GM12878 (cell line): Measurements from ENCODE around the gene FAM229A. TPM values are rescaled to one million over a fixed set of nuclear protein-coding genes. Genes with fewer than 3 reads are reported as not detected.

Experiments used
- ATAC-seq: fragments of 200-7000 bp; cut with Tn5 transposase; 3 replicates; pipeline ENCODE4 v1.9.1; 2020; ENCODE audit warnings: mild to moderate bottlenecking, moderate library complexity
- BruUV-seq: library from RNA; stranded (reverse); fragments of 400-500 nt; replicated peaks from 2 replicates; lab custom pipeline; 2021; lab: Mats Ljungman, UMichigan
- CTCF ChIA-PET: fragments of 300-600 bp; sonication (Branson Sonifier 250); formaldehyde crosslinking; extraction: SDS; loops from one replicate; lab custom pipeline; 2021; ENCODE audit warnings: inconsistent platforms; lab: Yijun Ruan, JAX
- POLR2A ChIA-PET: fragments of 350-600 bp; formaldehyde crosslinking; extraction: SDS; loops from one replicate; lab custom pipeline; 2021; ENCODE audit warnings: inconsistent platforms; lab: Charles Lee
- RAD21 ChIA-PET: fragments of 300-600 bp; sonication (Branson Sonifier 250); formaldehyde crosslinking; loops from one replicate; lab custom pipeline; 2023; ENCODE audit warnings: antibody characterized with exemption; ENCODE audit not compliant: unreplicated experiment; lab: Charles Lee
- SMC1A ChIA-PET: fragments of 300-600 bp; sonication (Branson Sonifier 250); formaldehyde crosslinking; loops from one replicate; lab custom pipeline; 2023; ENCODE audit not compliant: unreplicated experiment, uncharacterized antibody; lab: Charles Lee
- DNase-seq: peaks from one replicate; pipeline ENCODE4 v3.0.0-alpha.2; 2011; ENCODE audit warnings: low read depth, low spot score
- FAIRE-seq: peaks from 3 replicates; lab custom pipeline; 2011; peaks lifted over from hg19 to GRCh38; lab: Jason Lieb, UNC
- H2AFZ ChIP-seq: 2 replicates; pipeline ENCODE4 v1.6.0; 2011; ENCODE audit warnings: low read depth, low read length, control low read depth; ENCODE audit not compliant: control insufficient read depth
- H3K27ac ChIP-seq: 2 replicates; pipeline ENCODE4 v1.5.1; 2011; ENCODE audit warnings: control low read depth; ENCODE audit not compliant: control insufficient read depth, insufficient read depth
- H3K27me3 ChIP-seq, 2 experiments: replicated peaks in 1 of 2; 2 replicates each; pipeline versions ENCODE4 v1.6.0 to v1.6.1; 2011; ENCODE audit warnings: low read length in 1 of 2; ENCODE audit not compliant: control insufficient read depth in 2 of 2, insufficient read depth in 2 of 2
- H3K36me3 ChIP-seq, 2 experiments: 2 replicates each; pipeline ENCODE4 v1.5.1; 2011; ENCODE audit warnings: low read length in 1 of 2; ENCODE audit not compliant: control insufficient read depth in 2 of 2, insufficient read depth in 2 of 2
- H3K4me1 ChIP-seq: 2 replicates; pipeline ENCODE4 v1.6.1; 2011; ENCODE audit warnings: mild to moderate bottlenecking, low read length, moderate library complexity, mixed read lengths; ENCODE audit not compliant: control insufficient read depth, insufficient read depth
- H3K4me2 ChIP-seq: 2 replicates; pipeline ENCODE4 v1.6.0; 2011; ENCODE audit warnings: control low read depth; ENCODE audit not compliant: control insufficient read depth, insufficient read depth
- H3K4me3 ChIP-seq: fragments of 200-600 bp; sonication (generic); 2 replicates; pipeline ENCODE4 v1.5.1; 2016
- H3K79me2 ChIP-seq: 2 replicates; pipeline ENCODE4 v1.6.0; 2011; ENCODE audit warnings: low read length; ENCODE audit not compliant: control insufficient read depth, insufficient read depth
- H3K9ac ChIP-seq: 2 replicates; pipeline ENCODE4 v1.8.0; 2011; ENCODE audit warnings: low read length, control low read depth, mixed read lengths; ENCODE audit not compliant: control insufficient read depth, insufficient read depth
- H3K9me3 ChIP-seq: replicated peaks from 3 replicates; pipeline ENCODE4 v1.5.1; 2011; ENCODE audit warnings: mild to moderate bottlenecking, low read length; ENCODE audit not compliant: control insufficient read depth, insufficient read depth
- H4K20me1 ChIP-seq: 2 replicates; pipeline ENCODE4 v1.6.0; 2011; ENCODE audit not compliant: control insufficient read depth, insufficient read depth
- ASH2L ChIP-seq: fragments of 300-600, 200-600 bp; sonication (generic); IDR thresholded peaks from 2 replicates; pipeline ENCODE4 v1.6.1; 2017; ENCODE audit warnings: low read depth, mild to moderate bottlenecking, borderline replicate concordance
- IRF4 ChIP-seq: IDR thresholded peaks from 2 replicates; pipeline ENCODE4 v1.6.1; 2011; ENCODE audit warnings: low read depth, low read length
- LARP7 ChIP-seq: fragments of 450-650 bp; IDR thresholded peaks from 2 replicates; pipeline ENCODE4 v1.6.1; 2017; ENCODE audit warnings: mild to moderate bottlenecking
- NFYA ChIP-seq: IDR thresholded peaks from 2 replicates; pipeline ENCODE4 v1.6.1; 2011; ENCODE audit warnings: low read depth, mild to moderate bottlenecking, low read length, improper control_type of control experiment, borderline replicate concordance
- NR2C1 ChIP-seq: fragments of 450-650 bp; IDR thresholded peaks from 2 replicates; pipeline ENCODE4 v1.6.1; 2017; ENCODE audit warnings: antibody characterized with exemption, mild to moderate bottlenecking, moderate library complexity
- SPI1 ChIP-seq: IDR thresholded peaks from 2 replicates; pipeline ENCODE4 v1.6.1; 2011; ENCODE audit warnings: low read depth, mild to moderate bottlenecking, low read length, moderate library complexity, borderline replicate concordance; ENCODE audit not compliant: insufficient read depth
- STAT1 ChIP-seq: fragments of 450-650 bp; conservative IDR thresholded peaks from 2 replicates; pipeline ENCODE4 v1.6.1; 2014; ENCODE audit warnings: antibody characterized with exemption, mild to moderate bottlenecking
- ZZZ3 ChIP-seq: IDR thresholded peaks from 2 replicates; pipeline ENCODE4 v1.6.1; 2011; ENCODE audit warnings: low read depth; ENCODE audit not compliant: control insufficient read depth, insufficient read length
- WGBS: methylation state at CpG from one replicate; pipeline ENCODE4 v1.1.6; 2016; ENCODE audit warnings: low lambda C conversion rate; ENCODE audit not compliant: insufficient replicate concordance, insufficient coverage; ENCODE audit errors: missing lambda C conversion rate; 5-methylcytosine and 5-hydroxymethylcytosine counted together
- in situ Hi-C: fragments of 300-500 bp; cut with MboI; formaldehyde crosslinking; loops from 9 replicates; pipeline ENCODE4 v1.14.3; 2018; ENCODE audit warnings: mixed read lengths
- intact Hi-C: fragments of 100-400 bp; cut with micrococcal nuclease; formaldehyde crosslinking; loops from one replicate; pipeline ENCODE4 v1.14.2; 2022; ENCODE audit not compliant: unreplicated experiment
- polyA plus RNA-seq, 11 experiments: library from polyadenylated mRNA; depleted of rRNA in 4 of 11; unstranded in 6 of 11; stranded (reverse) in 5 of 11; fragments of >200 nt; fragmentation: Nextera tagmentation in 4 of 11; fragmentation: Illumina TruSeq in 1 of 11; extraction: Ambion mirVana in 4 of 11; extraction: Trizol in 1 of 11; gene quantifications; 1 replicate in 1 of 11; 2 replicates in 10 of 11; pipeline versions ENCODE4 v1.2.1 to v1.2.3, GENCODE V29; 2011 to 2016; ENCODE audit warnings: inconsistent platforms in 2 of 11, missing spikeins in 2 of 11, low read depth in 1 of 11
- total RNA-seq, 4 experiments: library from RNA; depleted of rRNA in 3 of 4; stranded (reverse); fragments of >200 nt in 3 of 4; fragmentation: Illumina TruSeq in 1 of 4; extraction: Trizol in 1 of 4; gene quantifications; 2 replicates each; pipeline versions ENCODE4 v1.2.1 to v1.2.3, GENCODE V29; 2013 to 2021
- TF ChIP-seq, protein P1 (sequence below): fragments of 450-650 bp; IDR thresholded peaks from 2 replicates; pipeline ENCODE4 v1.6.1; 2017; ENCODE audit warnings: mild to moderate bottlenecking, moderate library complexity
- TF ChIP-seq, protein P2 (sequence below): IDR thresholded peaks from 2 replicates; pipeline ENCODE4 v1.6.1; 2012; ENCODE audit warnings: improper control_type of control experiment, low read depth, low read length; ENCODE audit not compliant: insufficient replicate concordance
- TF ChIP-seq, protein P3 (sequence below): fragments of 450-650 bp; IDR thresholded peaks from 2 replicates; pipeline ENCODE4 v1.6.1; 2017; ENCODE audit warnings: low read depth, mild to moderate bottlenecking, moderate library complexity

The FAM229A gene
- total and polyA plus RNA-seq, 10 of the 15 experiments (the other 5 are each of a cell fraction or from before 2014, with no cell fraction given), result 0.02 to 5.3 (median 1.4) TPM; not detected in 1

- TF ChIP-seq, protein P1, sequence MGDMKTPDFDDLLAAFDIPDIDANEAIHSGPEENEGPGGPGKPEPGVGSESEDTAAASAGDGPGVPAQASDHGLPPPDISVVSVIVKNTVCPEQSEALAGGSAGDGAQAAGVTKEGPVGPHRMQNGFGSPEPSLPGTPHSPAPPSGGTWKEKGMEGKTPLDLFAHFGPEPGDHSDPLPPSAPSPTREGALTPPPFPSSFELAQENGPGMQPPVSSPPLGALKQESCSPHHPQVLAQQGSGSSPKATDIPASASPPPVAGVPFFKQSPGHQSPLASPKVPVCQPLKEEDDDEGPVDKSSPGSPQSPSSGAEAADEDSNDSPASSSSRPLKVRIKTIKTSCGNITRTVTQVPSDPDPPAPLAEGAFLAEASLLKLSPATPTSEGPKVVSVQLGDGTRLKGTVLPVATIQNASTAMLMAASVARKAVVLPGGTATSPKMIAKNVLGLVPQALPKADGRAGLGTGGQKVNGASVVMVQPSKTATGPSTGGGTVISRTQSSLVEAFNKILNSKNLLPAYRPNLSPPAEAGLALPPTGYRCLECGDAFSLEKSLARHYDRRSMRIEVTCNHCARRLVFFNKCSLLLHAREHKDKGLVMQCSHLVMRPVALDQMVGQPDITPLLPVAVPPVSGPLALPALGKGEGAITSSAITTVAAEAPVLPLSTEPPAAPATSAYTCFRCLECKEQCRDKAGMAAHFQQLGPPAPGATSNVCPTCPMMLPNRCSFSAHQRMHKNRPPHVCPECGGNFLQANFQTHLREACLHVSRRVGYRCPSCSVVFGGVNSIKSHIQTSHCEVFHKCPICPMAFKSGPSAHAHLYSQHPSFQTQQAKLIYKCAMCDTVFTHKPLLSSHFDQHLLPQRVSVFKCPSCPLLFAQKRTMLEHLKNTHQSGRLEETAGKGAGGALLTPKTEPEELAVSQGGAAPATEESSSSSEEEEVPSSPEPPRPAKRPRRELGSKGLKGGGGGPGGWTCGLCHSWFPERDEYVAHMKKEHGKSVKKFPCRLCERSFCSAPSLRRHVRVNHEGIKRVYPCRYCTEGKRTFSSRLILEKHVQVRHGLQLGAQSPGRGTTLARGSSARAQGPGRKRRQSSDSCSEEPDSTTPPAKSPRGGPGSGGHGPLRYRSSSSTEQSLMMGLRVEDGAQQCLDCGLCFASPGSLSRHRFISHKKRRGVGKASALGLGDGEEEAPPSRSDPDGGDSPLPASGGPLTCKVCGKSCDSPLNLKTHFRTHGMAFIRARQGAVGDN, result no peak
- no peak for TF ChIP-seq ZZZ3
These were observed 31.6 kb downstream of the FAM229A start (continued) for GRCh38 chr1:32330558-32331151.

DNA sequence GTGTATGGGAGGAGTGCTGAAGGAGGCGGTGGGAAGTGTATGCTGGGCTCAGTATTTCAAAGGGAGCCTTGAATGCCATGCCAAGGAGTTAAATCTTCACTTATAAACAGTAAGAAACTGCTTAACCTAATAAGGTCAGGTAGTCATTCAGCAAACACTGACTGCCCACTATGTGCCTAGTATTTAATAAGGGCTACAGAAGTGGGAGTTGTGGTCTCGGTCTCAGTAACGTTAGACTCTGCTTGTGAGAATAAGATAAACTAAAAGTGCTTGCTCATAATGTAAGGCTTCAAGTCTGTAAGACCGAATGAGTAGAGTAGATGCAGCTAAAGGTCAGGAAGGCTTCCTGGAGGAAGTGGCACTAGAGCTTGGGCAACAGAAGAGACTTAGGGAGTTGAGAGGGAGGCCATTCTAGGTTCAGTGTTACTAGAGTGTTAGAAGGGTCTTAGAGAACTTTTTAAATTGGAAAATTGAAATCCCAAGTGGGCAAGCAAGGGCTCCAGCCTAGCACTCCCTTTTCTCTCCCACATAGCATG, 32.3 kb downstream of the FAM229A start:
- ChIA-PET POLR2A (no interaction called here), CTCF (interaction anchor here (2.0 to 5.2 kb wide), 3 partner anchors 8 to 114 kb away, joined by 7 to 29 read pairs (median 20); no protein-coding TSS in a partner anchor)
- WGBS, result 53% methylated on average over 4 of the region's 4 CpGs
- TF ChIP-seq SPI1 (no peak), LARP7 (no peak), STAT1 (no peak), NR2C1 (no peak), ASH2L (no peak), NFYA (no peak), IRF4 (no peak)
- TF ChIP-seq, protein P2, sequence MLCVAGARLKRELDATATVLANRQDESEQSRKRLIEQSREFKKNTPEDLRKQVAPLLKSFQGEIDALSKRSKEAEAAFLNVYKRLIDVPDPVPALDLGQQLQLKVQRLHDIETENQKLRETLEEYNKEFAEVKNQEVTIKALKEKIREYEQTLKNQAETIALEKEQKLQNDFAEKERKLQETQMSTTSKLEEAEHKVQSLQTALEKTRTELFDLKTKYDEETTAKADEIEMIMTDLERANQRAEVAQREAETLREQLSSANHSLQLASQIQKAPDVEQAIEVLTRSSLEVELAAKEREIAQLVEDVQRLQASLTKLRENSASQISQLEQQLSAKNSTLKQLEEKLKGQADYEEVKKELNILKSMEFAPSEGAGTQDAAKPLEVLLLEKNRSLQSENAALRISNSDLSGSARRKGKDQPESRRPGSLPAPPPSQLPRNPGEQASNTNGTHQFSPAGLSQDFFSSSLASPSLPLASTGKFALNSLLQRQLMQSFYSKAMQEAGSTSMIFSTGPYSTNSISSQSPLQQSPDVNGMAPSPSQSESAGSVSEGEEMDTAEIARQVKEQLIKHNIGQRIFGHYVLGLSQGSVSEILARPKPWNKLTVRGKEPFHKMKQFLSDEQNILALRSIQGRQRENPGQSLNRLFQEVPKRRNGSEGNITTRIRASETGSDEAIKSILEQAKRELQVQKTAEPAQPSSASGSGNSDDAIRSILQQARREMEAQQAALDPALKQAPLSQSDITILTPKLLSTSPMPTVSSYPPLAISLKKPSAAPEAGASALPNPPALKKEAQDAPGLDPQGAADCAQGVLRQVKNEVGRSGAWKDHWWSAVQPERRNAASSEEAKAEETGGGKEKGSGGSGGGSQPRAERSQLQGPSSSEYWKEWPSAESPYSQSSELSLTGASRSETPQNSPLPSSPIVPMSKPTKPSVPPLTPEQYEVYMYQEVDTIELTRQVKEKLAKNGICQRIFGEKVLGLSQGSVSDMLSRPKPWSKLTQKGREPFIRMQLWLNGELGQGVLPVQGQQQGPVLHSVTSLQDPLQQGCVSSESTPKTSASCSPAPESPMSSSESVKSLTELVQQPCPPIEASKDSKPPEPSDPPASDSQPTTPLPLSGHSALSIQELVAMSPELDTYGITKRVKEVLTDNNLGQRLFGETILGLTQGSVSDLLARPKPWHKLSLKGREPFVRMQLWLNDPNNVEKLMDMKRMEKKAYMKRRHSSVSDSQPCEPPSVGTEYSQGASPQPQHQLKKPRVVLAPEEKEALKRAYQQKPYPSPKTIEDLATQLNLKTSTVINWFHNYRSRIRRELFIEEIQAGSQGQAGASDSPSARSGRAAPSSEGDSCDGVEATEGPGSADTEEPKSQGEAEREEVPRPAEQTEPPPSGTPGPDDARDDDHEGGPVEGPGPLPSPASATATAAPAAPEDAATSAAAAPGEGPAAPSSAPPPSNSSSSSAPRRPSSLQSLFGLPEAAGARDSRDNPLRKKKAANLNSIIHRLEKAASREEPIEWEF, result no peak
- TF ChIP-seq, protein P3, sequence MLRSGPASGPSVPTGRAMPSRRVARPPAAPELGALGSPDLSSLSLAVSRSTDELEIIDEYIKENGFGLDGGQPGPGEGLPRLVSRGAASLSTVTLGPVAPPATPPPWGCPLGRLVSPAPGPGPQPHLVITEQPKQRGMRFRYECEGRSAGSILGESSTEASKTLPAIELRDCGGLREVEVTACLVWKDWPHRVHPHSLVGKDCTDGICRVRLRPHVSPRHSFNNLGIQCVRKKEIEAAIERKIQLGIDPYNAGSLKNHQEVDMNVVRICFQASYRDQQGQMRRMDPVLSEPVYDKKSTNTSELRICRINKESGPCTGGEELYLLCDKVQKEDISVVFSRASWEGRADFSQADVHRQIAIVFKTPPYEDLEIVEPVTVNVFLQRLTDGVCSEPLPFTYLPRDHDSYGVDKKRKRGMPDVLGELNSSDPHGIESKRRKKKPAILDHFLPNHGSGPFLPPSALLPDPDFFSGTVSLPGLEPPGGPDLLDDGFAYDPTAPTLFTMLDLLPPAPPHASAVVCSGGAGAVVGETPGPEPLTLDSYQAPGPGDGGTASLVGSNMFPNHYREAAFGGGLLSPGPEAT, result no peak

More for the DNA sequence above, 32.3 kb downstream of the FAM229A start:
- Histone ChIP-seq H3K27me3 (no peaks in the 10 kb centered on the region), H3K4me3 (no peak overlapping the region), H3K4me1 (peaks cover 16% of the 10 kb centered on the region), H2AFZ (no peak overlapping the region), H3K9ac (no peak overlapping the region), H3K9me3 (no peaks in the 10 kb centered on the region), H3K36me3 (peaks cover 46 to 56% of the 10 kb centered on the region in 2 experiments), H3K79me2 (peaks cover 18% of the 10 kb centered on the region), H4K20me1 (no peaks in the 10 kb centered on the region; the same call in 1 of the 2 replicates), H3K27ac (no peak overlapping the region), H3K4me2 (no peak overlapping the region)
- ChIA-PET SMC1A (no interaction called here), RAD21 (interaction anchor here (0.8 to 2.0 kb wide), 2 partner anchors 65 to 114 kb away, joined by 3 to 7 read pairs; partner anchors contain the start of gene BSDC1)
- no peak for DNase-seq
- FAIRE-seq, result no peak
- no peak for ATAC-seq
- intact Hi-C loops (no loop called here), in situ Hi-C loops (no loop called here)
- no TSS peak for BruUV-seq
